ENCODE results near the gene DNAH7.

DNAH7 gene

DNA sequence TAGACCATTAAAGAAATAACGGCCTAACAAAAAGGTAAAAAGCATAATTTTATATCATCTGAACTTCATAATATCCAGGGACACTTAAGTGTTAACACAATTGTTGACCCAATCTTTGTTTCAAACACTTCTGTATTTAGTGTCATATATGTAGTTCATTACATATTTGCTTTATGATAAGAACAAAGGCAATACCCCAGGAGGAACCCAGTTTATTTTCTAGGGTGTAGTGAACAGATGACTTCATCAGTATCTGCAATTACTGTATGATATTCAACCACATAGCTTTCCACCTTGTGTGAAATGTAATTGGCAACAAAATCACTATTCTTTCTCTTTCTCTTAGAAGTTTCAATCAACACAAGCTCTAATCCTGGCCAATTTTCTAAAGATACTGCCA is 233.8 kb downstream of the DNAH7 start:
- Histone ChIP-seq H3K9ac (ENCODE audit: low read length) (no peak overlapping the region), H3K27me3 (ENCODE audit: control insufficient read depth, insufficient read depth, low read length) (no peaks in the 10 kb centered on the region), H3K9me3 (ENCODE audit: control insufficient read depth, low read length) (no peaks in the 10 kb centered on the region), H3K36me3 (ENCODE audit: control insufficient read depth, insufficient read depth, low read length) (no peaks in the 10 kb centered on the region), H3K4me1 (ENCODE audit: control insufficient read depth, insufficient read depth, low read length) (no peaks in the 10 kb centered on the region), H3K4me3 (ENCODE audit: low read length) (no peak overlapping the region)

GRCh38 chr2:195830968-195831950 is 237.4 kb downstream of the DNAH7 start:
- no peaks in the 10 kb centered on the region for H3K36me3 ChIP-seq (ENCODE audit: control insufficient read depth, insufficient read depth, low read length)
- H3K9ac ChIP-seq (ENCODE audit: low read length): no peak overlapping the region
- H3K27me3 ChIP-seq (ENCODE audit: control insufficient read depth, insufficient read depth, low read length): no peaks in the 10 kb centered on the region
- H3K4me1 ChIP-seq (ENCODE audit: control insufficient read depth, insufficient read depth, low read length): no peaks in the 10 kb centered on the region
- H3K4me3 ChIP-seq (ENCODE audit: low read length): no peak overlapping the region
- no peaks in the 10 kb centered on the region for H3K9me3 ChIP-seq (ENCODE audit: control insufficient read depth, low read length)

DNA sequence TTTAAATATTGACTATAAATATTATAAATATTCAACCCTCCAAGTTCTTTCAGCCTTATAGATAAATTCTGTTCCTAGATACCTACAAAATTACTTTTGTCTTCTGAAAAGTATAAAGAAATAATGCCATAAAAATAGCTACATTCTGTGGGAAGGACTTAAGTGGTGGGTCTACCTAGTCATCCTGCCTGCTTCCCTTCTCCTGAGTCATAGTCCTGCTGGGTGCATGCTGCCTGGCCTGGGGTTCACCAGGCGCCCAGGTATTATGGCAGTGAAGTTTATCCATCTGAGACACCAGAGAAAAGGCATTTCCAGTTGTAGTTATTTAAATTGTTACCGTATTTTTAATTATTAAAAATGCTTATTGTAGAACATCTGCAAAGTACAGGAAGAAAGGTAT is 244.2 kb downstream of the DNAH7 start:
- H3K9me3 ChIP-seq (ENCODE audit: control insufficient read depth, low read length): no peaks in the 10 kb centered on the region
- no peaks in the 10 kb centered on the region for H3K36me3 ChIP-seq (ENCODE audit: control insufficient read depth, insufficient read depth, low read length)
- no peaks in the 10 kb centered on the region for H3K4me1 ChIP-seq (ENCODE audit: control insufficient read depth, insufficient read depth, low read length)
- no peak overlapping the region for H3K4me3 ChIP-seq (ENCODE audit: low read length)
- H3K9ac ChIP-seq (ENCODE audit: low read length): no peak overlapping the region
- H3K27me3 ChIP-seq (ENCODE audit: control insufficient read depth, insufficient read depth, low read length): no peaks in the 10 kb centered on the region

DNA sequence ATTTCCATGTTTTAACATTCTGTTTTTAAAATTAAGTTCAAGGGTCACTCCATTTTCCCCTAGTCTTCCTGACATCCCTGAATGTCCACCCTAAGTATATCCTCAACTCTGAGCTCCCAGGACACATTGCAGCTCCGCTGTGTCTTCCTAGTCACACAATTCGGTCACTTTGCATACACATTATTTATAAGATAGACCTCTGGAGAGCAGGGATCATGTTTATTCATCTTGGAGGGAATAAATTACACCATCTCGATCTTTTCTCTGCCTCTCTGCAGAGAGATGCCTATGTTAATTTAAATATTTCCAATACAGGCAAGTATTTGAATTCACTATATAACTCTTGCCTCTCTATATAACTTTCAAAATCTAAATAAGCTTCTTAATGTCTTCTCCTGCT is 245.4 kb downstream of the DNAH7 start:
- H3K9ac ChIP-seq (ENCODE audit: low read length): no peak overlapping the region
- H3K36me3 ChIP-seq (ENCODE audit: control insufficient read depth, insufficient read depth, low read length): no peaks in the 10 kb centered on the region
- H3K27me3 ChIP-seq (ENCODE audit: control insufficient read depth, insufficient read depth, low read length): no peaks in the 10 kb centered on the region
- H3K4me3 ChIP-seq (ENCODE audit: low read length): no peak overlapping the region
- no peaks in the 10 kb centered on the region for H3K4me1 ChIP-seq (ENCODE audit: control insufficient read depth, insufficient read depth, low read length)
- H3K9me3 ChIP-seq (ENCODE audit: control insufficient read depth, low read length): no peaks in the 10 kb centered on the region

GRCh38 chr2:195821566-195821932 is 247.1 kb downstream of the DNAH7 start:
- no peak overlapping the region for H3K9ac ChIP-seq (ENCODE audit: low read length)
- H3K4me3 ChIP-seq (ENCODE audit: low read length): no peak overlapping the region
- no peaks in the 10 kb centered on the region for H3K27me3 ChIP-seq (ENCODE audit: control insufficient read depth, insufficient read depth, low read length)
- H3K4me1 ChIP-seq (ENCODE audit: control insufficient read depth, insufficient read depth, low read length): no peaks in the 10 kb centered on the region
- H3K9me3 ChIP-seq (ENCODE audit: control insufficient read depth, low read length): no peaks in the 10 kb centered on the region
- no peaks in the 10 kb centered on the region for H3K36me3 ChIP-seq (ENCODE audit: control insufficient read depth, insufficient read depth, low read length)

GRCh38 chr2:195820867-195821565 is 247.6 kb downstream of the DNAH7 start:
- Histone ChIP-seq H3K9me3 (ENCODE audit: control insufficient read depth, low read length) (no peaks in the 10 kb centered on the region), H3K36me3 (ENCODE audit: control insufficient read depth, insufficient read depth, low read length) (no peaks in the 10 kb centered on the region), H3K27me3 (ENCODE audit: control insufficient read depth, insufficient read depth, low read length) (no peaks in the 10 kb centered on the region), H3K4me1 (ENCODE audit: control insufficient read depth, insufficient read depth, low read length) (no peaks in the 10 kb centered on the region), H3K4me3 (ENCODE audit: low read length) (no peak overlapping the region), H3K9ac (ENCODE audit: low read length) (no peak overlapping the region)

- H3K27me3 ChIP-seq (ENCODE audit: control insufficient read depth, insufficient read depth, low read length): no peaks in the 10 kb centered on the region
- no peaks in the 10 kb centered on the region for H3K9me3 ChIP-seq (ENCODE audit: control insufficient read depth, low read length)
- H3K4me1 ChIP-seq (ENCODE audit: control insufficient read depth, insufficient read depth, low read length): no peaks in the 10 kb centered on the region
Observed at GRCh38 chr2:195820373-195820772, 248.3 kb downstream of the DNAH7 start.

GRCh38 chr2:195819276-195819675 is 249.4 kb downstream of the DNAH7 start:
- Histone ChIP-seq H3K9me3 (ENCODE audit: control insufficient read depth, low read length) (no peaks in the 10 kb centered on the region), H3K4me3 (ENCODE audit: low read length) (no peak overlapping the region), H3K36me3 (ENCODE audit: control insufficient read depth, insufficient read depth, low read length) (no peaks in the 10 kb centered on the region), H3K9ac (ENCODE audit: low read length) (no peak overlapping the region), H3K4me1 (ENCODE audit: control insufficient read depth, insufficient read depth, low read length) (no peaks in the 10 kb centered on the region), H3K27me3 (ENCODE audit: control insufficient read depth, insufficient read depth, low read length) (no peaks in the 10 kb centered on the region)

More at GRCh38 chr2:195820373-195820772, 248.3 kb downstream of the DNAH7 start:
- Histone ChIP-seq H3K4me3 (ENCODE audit: low read length) (no peak overlapping the region), H3K9ac (ENCODE audit: low read length) (no peak overlapping the region), H3K36me3 (ENCODE audit: control insufficient read depth, insufficient read depth, low read length) (no peaks in the 10 kb centered on the region)

- H3K4me1 ChIP-seq (ENCODE audit: control insufficient read depth, insufficient read depth, low read length): no peaks in the 10 kb centered on the region
- no peaks in the 10 kb centered on the region for H3K27me3 ChIP-seq (ENCODE audit: control insufficient read depth, insufficient read depth, low read length)
- H3K36me3 ChIP-seq (ENCODE audit: control insufficient read depth, insufficient read depth, low read length): no peaks in the 10 kb centered on the region
- no peak overlapping the region for H3K4me3 ChIP-seq (ENCODE audit: low read length)
- H3K9ac ChIP-seq (ENCODE audit: low read length): no peak overlapping the region
- H3K9me3 ChIP-seq (ENCODE audit: control insufficient read depth, low read length): no peaks in the 10 kb centered on the region
Observed at GRCh38 chr2:195818526-195818925, 250.1 kb downstream of the DNAH7 start.

GRCh38 chr2:195818106-195818505 is 250.5 kb downstream of the DNAH7 start:
- Histone ChIP-seq H3K9ac (ENCODE audit: low read length) (no peak overlapping the region), H3K36me3 (ENCODE audit: control insufficient read depth, insufficient read depth, low read length) (no peaks in the 10 kb centered on the region), H3K27me3 (ENCODE audit: control insufficient read depth, insufficient read depth, low read length) (no peaks in the 10 kb centered on the region), H3K4me3 (ENCODE audit: low read length) (no peak overlapping the region), H3K4me1 (ENCODE audit: control insufficient read depth, insufficient read depth, low read length) (no peaks in the 10 kb centered on the region), H3K9me3 (ENCODE audit: control insufficient read depth, low read length) (no peaks in the 10 kb centered on the region)

GRCh38 chr2:195815083-195815482 is 253.6 kb downstream of the DNAH7 start:
- no peaks in the 10 kb centered on the region for H3K9me3 ChIP-seq (ENCODE audit: control insufficient read depth, low read length)
- no peaks in the 10 kb centered on the region for H3K27me3 ChIP-seq (ENCODE audit: control insufficient read depth, insufficient read depth, low read length)
- no peaks in the 10 kb centered on the region for H3K36me3 ChIP-seq (ENCODE audit: control insufficient read depth, insufficient read depth, low read length)
- no peak overlapping the region for H3K9ac ChIP-seq (ENCODE audit: low read length)
- H3K4me1 ChIP-seq (ENCODE audit: control insufficient read depth, insufficient read depth, low read length): no peaks in the 10 kb centered on the region
- no peak overlapping the region for H3K4me3 ChIP-seq (ENCODE audit: low read length)

GRCh38 chr2:195813421-195813820 is 255.2 kb downstream of the DNAH7 start:
- Histone ChIP-seq H3K9ac (ENCODE audit: low read length) (no peak overlapping the region), H3K9me3 (ENCODE audit: control insufficient read depth, low read length) (no peaks in the 10 kb centered on the region), H3K27me3 (ENCODE audit: control insufficient read depth, insufficient read depth, low read length) (no peaks in the 10 kb centered on the region), H3K36me3 (ENCODE audit: control insufficient read depth, insufficient read depth, low read length) (no peaks in the 10 kb centered on the region), H3K4me3 (ENCODE audit: low read length) (no peak overlapping the region), H3K4me1 (ENCODE audit: control insufficient read depth, insufficient read depth, low read length) (no peaks in the 10 kb centered on the region)
